GM12891 (cell line): ENCODE measurements around the gene YJU2.

Experiments used
- PAX5 ChIP-seq: IDR thresholded peaks from 2 replicates; pipeline ENCODE4 v1.6.1; 2011; ENCODE audit warnings: low read length, moderate library complexity, mild to moderate bottlenecking; ENCODE audit not compliant: insufficient read depth, severe bottlenecking
- POLR2A ChIP-seq: IDR thresholded peaks from 2 replicates; pipeline ENCODE4 v1.6.1; 2011; ENCODE audit warnings: low read depth, low read length, control low read depth
- POLR2AphosphoS5 ChIP-seq: IDR thresholded peaks from 2 replicates; pipeline ENCODE4 v1.6.1; 2011; ENCODE audit warnings: low read depth, low read length, control low read depth
- POU2F2 ChIP-seq: IDR thresholded peaks from 2 replicates; pipeline ENCODE4 v1.6.1; 2011; ENCODE audit warnings: low read depth, mild to moderate bottlenecking, control low read depth, low read length, moderate library complexity
- TAF1 ChIP-seq: IDR thresholded peaks from 2 replicates; pipeline ENCODE4 v1.6.1; 2011; ENCODE audit warnings: low read depth, low read length, control low read depth

GRCh38 chr19:4294389-4294788 is 47.5 kb downstream of the YJU2 start:
- TF ChIP-seq POLR2A (no peak), POU2F2 (no peak), POLR2AphosphoS5 (no peak), TAF1 (no peak), PAX5 (no peak)
